Trophoblast cell (in vitro differentiated cells and primary cell): ENCODE data around the gene UGT1A5. TPM values are rescaled to one million over a fixed set of nuclear protein-coding genes. Genes with fewer than 3 reads are reported as not detected.

Source experiments
- DNase-seq, 2 donors: peaks; one replicate each; pipeline ENCODE4 v3.0.0-alpha.2; 2016
- H2AFZ ChIP-seq: 2 replicates; pipeline ENCODE4 v1.6.1; 2013; ENCODE audit warnings: low read length, moderate library complexity, mild to moderate bottlenecking; ENCODE audit not compliant: insufficient read depth, poor library complexity
- H2AK5ac ChIP-seq: 2 replicates; pipeline ENCODE4 v1.6.1; 2013; ENCODE audit warnings: mild to moderate bottlenecking, low read length
- H2BK120ac ChIP-seq: 2 replicates; pipeline ENCODE4 v1.6.1; 2013; ENCODE audit warnings: low read length, mild to moderate bottlenecking, moderate library complexity; ENCODE audit not compliant: insufficient read depth, poor library complexity
- H2BK12ac ChIP-seq: 2 replicates; pipeline ENCODE4 v1.6.1; 2013; ENCODE audit warnings: mild to moderate bottlenecking, low read length, moderate library complexity
- H2BK5ac ChIP-seq: 2 replicates; pipeline ENCODE4 v1.6.1; 2013; ENCODE audit warnings: low read length, low read depth, moderate library complexity, mild to moderate bottlenecking; ENCODE audit not compliant: poor library complexity
- H3K14ac ChIP-seq: 2 replicates; pipeline ENCODE4 v1.6.1; 2013; ENCODE audit warnings: mild to moderate bottlenecking, low read length
- H3K18ac ChIP-seq: 2 replicates; pipeline ENCODE4 v1.6.1; 2013; ENCODE audit warnings: mild to moderate bottlenecking, low read length
- H3K23ac ChIP-seq: 2 replicates; pipeline ENCODE4 v1.6.1; 2013; ENCODE audit warnings: low read length
- H3K27ac ChIP-seq: 2 replicates; pipeline ENCODE4 v1.5.1; 2013; ENCODE audit warnings: low read depth, mild to moderate bottlenecking, inconsistent platforms, low read length, moderate library complexity
- H3K27me3 ChIP-seq: 2 replicates; pipeline ENCODE4 v1.6.1; 2013; ENCODE audit warnings: inconsistent platforms, mild to moderate bottlenecking, low read length, moderate library complexity; ENCODE audit not compliant: insufficient read depth
- H3K36me3 ChIP-seq, 2 experiments: 1 replicate in 1 of 2; 2 replicates in 1 of 2; pipeline ENCODE4 v1.6.1; 2013; ENCODE audit warnings: low read length in 2 of 2, mild to moderate bottlenecking in 2 of 2, moderate library complexity in 1 of 2; ENCODE audit not compliant: insufficient read depth in 2 of 2, control insufficient read depth in 1 of 2
- H3K4ac ChIP-seq: 2 replicates; pipeline ENCODE4 v1.6.1; 2013; ENCODE audit warnings: low read depth, mild to moderate bottlenecking, low read length, moderate library complexity
- H3K4me1 ChIP-seq, 2 experiments: 1 replicate in 1 of 2; 2 replicates in 1 of 2; pipeline ENCODE4 v1.6.1; 2013; ENCODE audit warnings: low read length in 2 of 2, mild to moderate bottlenecking in 2 of 2, moderate library complexity in 1 of 2; ENCODE audit not compliant: insufficient read depth in 2 of 2, control insufficient read depth in 1 of 2
- H3K4me2 ChIP-seq: 2 replicates; pipeline ENCODE4 v1.6.1; 2013; ENCODE audit warnings: inconsistent platforms, mild to moderate bottlenecking, low read length, moderate library complexity
- H3K4me3 ChIP-seq: 2 replicates; pipeline ENCODE4 v1.5.1; 2013; ENCODE audit warnings: mild to moderate bottlenecking, low read depth, low read length, inconsistent platforms
- H3K79me1 ChIP-seq: one replicate; pipeline ENCODE4 v1.6.1; 2013; ENCODE audit warnings: low read length
- H3K79me2 ChIP-seq: 2 replicates; pipeline ENCODE4 v1.6.1; 2013; ENCODE audit warnings: low read length, mild to moderate bottlenecking; ENCODE audit not compliant: control insufficient read depth, insufficient read depth, poor library complexity
- H3K9ac ChIP-seq: 2 replicates; pipeline ENCODE4 v1.6.1; 2013; ENCODE audit warnings: mild to moderate bottlenecking, low read length
- H3K9me3 ChIP-seq: 2 replicates; pipeline ENCODE4 v1.6.1; 2013; ENCODE audit warnings: low read depth, mild to moderate bottlenecking, control low read depth, inconsistent platforms, low read length; ENCODE audit not compliant: insufficient read depth
- H4K12ac ChIP-seq: 2 replicates; pipeline ENCODE4 v1.6.1; 2013; ENCODE audit warnings: low read depth, mild to moderate bottlenecking, low read length, moderate library complexity
- H4K8ac ChIP-seq: 2 replicates; pipeline ENCODE4 v1.6.1; 2013; ENCODE audit warnings: low read depth, mild to moderate bottlenecking, low read length, moderate library complexity
- H4K91ac ChIP-seq: one replicate; pipeline ENCODE4 v1.6.1; 2013; ENCODE audit warnings: low read depth, mild to moderate bottlenecking, low read length, moderate library complexity
- WGBS: extraction: QIAGEN DNeasy Blood & Tissue Kit; methylation state at CpG from one replicate; pipeline ENCODE4 v1.1.7; 2013; ENCODE audit warnings: missing lambda C conversion rate; ENCODE audit not compliant: insufficient read length, insufficient coverage; ENCODE audit errors: extremely low coverage; 5-methylcytosine and 5-hydroxymethylcytosine counted together
- polyA plus RNA-seq: library from polyadenylated mRNA; stranded (reverse); fragments of 200-250 nt; gene quantifications from 2 replicates; pipeline ENCODE4 v1.2.3, GENCODE V29; 2013

Gene UGT1A5
- not detected in 2 replicates for polyA plus RNA-seq

DNA sequence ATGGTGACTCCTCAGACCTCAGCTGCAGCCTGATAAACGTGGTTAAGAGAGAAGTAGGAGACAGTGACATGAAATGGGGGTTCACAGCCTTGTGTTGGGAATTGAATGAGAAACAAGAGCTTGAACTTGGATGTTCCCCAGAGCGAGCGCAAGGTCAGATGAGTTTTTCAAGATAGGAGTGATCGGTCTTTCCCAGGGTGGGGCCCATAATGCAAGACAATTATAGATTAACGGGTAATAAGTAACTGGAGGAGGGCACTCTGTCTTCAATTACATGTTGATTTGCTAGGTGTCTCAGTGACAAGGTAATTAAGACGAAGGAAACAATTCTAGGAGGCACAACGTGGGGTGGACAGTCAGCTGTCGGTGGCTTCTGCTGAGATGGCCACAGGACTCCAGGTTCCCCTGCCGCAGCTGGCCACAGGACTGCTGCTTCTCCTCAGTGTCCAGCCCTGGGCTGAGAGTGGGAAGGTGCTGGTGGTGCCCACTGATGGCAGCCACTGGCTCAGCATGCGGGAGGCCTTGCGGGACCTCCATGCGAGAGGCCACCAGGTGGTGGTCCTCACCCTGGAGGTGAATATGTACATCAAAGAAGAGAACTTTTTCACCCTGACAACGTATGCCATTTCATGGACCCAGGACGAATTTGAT lies at the start of gene UGT1A5:
Gene UGT1A5 (plus strand): TSS at position 297 of the 651 bp plus-strand sequence. CDS start 85 bp downstream, at position 382.
- Histone ChIP-seq H3K9ac (no peak within 1 kb of the TSS), H4K12ac (no peak within 1 kb of the TSS), H3K4ac (no peak within 1 kb of the TSS), H3K79me2 (no peaks in the 10 kb centered on the region), H2BK12ac (no peak within 1 kb of the TSS), H3K23ac (no peak within 1 kb of the TSS), H4K8ac (no peak within 1 kb of the TSS), H3K4me1 (no peaks in the 10 kb centered on the region), H3K14ac (no peak within 1 kb of the TSS), H2AFZ (no peak within 1 kb of the TSS), H3K27ac (no peak within 1 kb of the TSS), H3K18ac (no peak within 1 kb of the TSS), H3K79me1 (no peaks in the 10 kb centered on the region), H2BK120ac (no peak within 1 kb of the TSS), H3K9me3 (peaks cover 2% of the 10 kb centered on the region), H3K27me3 (no peaks in the 10 kb centered on the region), H2BK5ac (no peak within 1 kb of the TSS), H2AK5ac (no peak within 1 kb of the TSS), H4K91ac (no peak within 1 kb of the TSS), H3K4me2 (no peak within 1 kb of the TSS), H3K4me3 (no peak within 1 kb of the TSS), H3K36me3 (no peaks in the 10 kb centered on the region)
- no peak for DNase-seq
- no CpG with 5 or more reads among the region's 14 CpGs for WGBS

DNA sequence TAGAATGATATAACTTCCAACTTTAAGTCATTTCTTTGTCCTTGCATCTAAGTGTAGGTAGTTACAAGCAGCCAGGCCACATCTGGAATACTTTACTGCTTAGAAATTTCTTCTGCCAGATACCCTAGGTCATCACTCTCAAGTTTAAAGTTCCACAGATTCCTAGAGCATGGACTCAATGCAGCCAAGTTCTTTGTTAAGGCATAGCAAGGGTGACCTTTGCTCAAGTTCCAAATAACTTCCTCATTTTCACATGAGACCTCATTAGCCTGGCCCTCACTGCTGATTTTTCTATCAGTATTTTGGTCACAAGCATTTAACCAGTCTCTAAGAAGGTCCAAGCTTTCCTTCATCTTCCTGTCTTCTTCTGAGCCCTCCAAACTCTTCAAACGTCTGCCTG lies 48.8 kb upstream of the UGT1A5 start:
- no peak overlapping the region for H2AFZ ChIP-seq
- no peaks in the 10 kb centered on the region for H3K4me1 ChIP-seq
- no peak overlapping the region for H3K4ac ChIP-seq
- H3K4me2 ChIP-seq = no peak overlapping the region
- H3K4me3 ChIP-seq = no peak overlapping the region
- H3K79me2 ChIP-seq = no peaks in the 10 kb centered on the region
- H4K12ac ChIP-seq = no peak overlapping the region
- no peak overlapping the region for H2BK12ac ChIP-seq
- no peak overlapping the region for H3K23ac ChIP-seq
- no peaks in the 10 kb centered on the region for H3K79me1 ChIP-seq
- H3K9ac ChIP-seq = no peak overlapping the region
- no peaks in the 10 kb centered on the region for H3K27me3 ChIP-seq
- no peak overlapping the region for H3K14ac ChIP-seq
- no peaks in the 10 kb centered on the region for H3K36me3 ChIP-seq
- H2AK5ac ChIP-seq = no peak overlapping the region
- no peak overlapping the region for H4K91ac ChIP-seq
- no peak overlapping the region for H3K27ac ChIP-seq
- WGBS = no CpG with 5 or more reads among the region's 1 CpG
- no peak overlapping the region for H2BK5ac ChIP-seq
- H4K8ac ChIP-seq = no peak overlapping the region
- no peak overlapping the region for H2BK120ac ChIP-seq
- no peak overlapping the region for H3K18ac ChIP-seq
- peak in 1 of 2 donors; percentile 23 for DNase-seq
- H3K9me3 ChIP-seq = no peaks in the 10 kb centered on the region

DNA sequence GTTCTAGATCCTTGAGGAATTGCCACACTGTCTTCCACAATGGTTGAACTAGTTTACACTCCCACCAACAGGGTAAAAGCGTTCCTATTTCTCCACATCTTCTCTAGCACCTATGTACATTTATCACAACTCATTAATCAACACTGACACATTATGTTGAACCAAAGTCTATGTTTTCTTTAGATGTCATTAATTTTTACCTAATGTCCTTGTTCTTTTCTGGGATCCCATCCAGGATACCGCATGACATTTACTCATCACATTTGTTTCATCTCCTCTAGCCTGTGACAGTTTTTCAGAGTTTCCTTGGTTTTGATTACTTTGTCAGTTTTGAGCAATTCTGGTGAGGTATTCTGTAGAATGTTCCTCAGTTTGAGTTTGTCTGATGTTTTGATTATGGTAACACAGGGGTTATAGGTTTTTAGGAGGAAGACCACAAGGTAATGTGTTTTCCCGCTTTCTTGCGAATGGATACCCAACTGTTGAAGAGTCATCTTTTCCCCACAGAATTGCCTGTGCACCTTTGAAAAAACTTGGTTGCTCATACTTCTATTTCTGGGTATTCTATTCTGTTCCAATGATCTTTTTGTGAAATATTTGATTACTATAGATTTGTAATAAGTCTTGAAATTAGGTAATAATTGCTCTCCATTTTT lies 44.0 kb upstream of the UGT1A5 start:
- Histone ChIP-seq H3K36me3 (no peaks in the 10 kb centered on the region), H2BK12ac (no peak overlapping the region), H3K4me3 (no peak overlapping the region), H3K27me3 (no peaks in the 10 kb centered on the region), H2BK5ac (no peak overlapping the region), H2AFZ (no peak overlapping the region), H4K12ac (no peak overlapping the region), H3K14ac (no peak overlapping the region), H4K91ac (no peak overlapping the region), H3K9me3 (no peaks in the 10 kb centered on the region), H4K8ac (no peak overlapping the region), H2BK120ac (no peak overlapping the region), H3K79me2 (no peaks in the 10 kb centered on the region), H3K9ac (no peak overlapping the region), H3K27ac (no peak overlapping the region), H3K79me1 (no peaks in the 10 kb centered on the region), H3K4me2 (no peak overlapping the region), H3K4me1 (no peaks in the 10 kb centered on the region), H3K18ac (no peak overlapping the region), H3K4ac (no peak overlapping the region), H2AK5ac (no peak overlapping the region), H3K23ac (no peak overlapping the region)
- WGBS = no CpG with 5 or more reads among the region's 4 CpGs
- DNase-seq = no peak

DNA sequence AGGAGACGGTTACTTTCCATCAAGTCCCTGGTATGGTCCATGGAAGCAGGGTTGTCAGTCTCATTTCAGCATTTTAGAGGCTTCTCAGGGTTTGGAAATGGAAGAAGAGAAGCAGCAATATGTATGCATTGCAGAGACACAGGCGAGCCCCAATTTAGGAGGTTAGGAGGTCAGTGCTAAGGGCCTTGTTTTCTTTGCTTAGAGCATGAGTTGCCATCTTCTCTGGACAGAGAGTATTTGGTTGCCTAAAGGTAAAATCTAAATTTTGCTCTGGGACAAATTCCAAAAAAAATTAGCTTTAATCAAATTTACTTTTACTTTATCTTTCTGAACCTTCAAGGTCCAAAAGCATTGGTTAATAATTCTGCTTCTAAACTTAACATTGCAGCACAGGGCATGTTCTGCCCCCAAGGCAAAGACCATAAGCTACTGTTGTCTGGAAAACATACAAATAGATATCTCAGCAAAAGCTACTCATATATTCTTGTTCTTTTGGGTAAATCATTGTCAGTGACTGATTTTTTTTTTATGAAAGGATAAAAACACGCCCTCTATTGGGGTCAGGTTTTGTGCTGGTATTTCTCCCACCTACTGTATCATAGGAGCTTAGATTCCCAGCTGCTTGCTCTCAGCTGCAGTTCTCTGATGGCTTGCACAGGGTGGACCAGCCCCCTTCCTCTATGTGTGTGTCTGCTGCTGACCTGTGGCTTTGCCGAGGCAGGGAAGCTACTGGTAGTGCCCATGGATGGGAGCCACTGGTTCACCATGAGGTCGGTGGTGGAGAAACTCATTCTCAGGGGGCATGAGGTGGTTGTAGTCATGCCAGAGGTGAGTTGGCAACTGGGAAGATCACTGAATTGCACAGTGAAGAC lies 41.2 kb upstream of the UGT1A5 start, which contains the start of gene UGT1A9:
Gene UGT1A9 (plus strand): TSS at position 609 of the 872 bp plus-strand sequence. CDS start 37 bp downstream, at position 646.
- Histone ChIP-seq H4K12ac (no peak within 1 kb of the TSS), H3K27ac (no peak within 1 kb of the TSS), H3K27me3 (no peaks in the 10 kb centered on the region), H2BK5ac (no peak within 1 kb of the TSS), H2BK120ac (no peak within 1 kb of the TSS), H2AK5ac (no peak within 1 kb of the TSS), H4K8ac (no peak within 1 kb of the TSS), H2BK12ac (no peak within 1 kb of the TSS), H3K9me3 (no peaks in the 10 kb centered on the region), H3K23ac (no peak within 1 kb of the TSS), H2AFZ (no peak within 1 kb of the TSS), H3K36me3 (no peaks in the 10 kb centered on the region), H4K91ac (no peak within 1 kb of the TSS), H3K79me1 (no peaks in the 10 kb centered on the region), H3K4ac (no peak within 1 kb of the TSS), H3K4me2 (no peak within 1 kb of the TSS), H3K4me1 (no peaks in the 10 kb centered on the region), H3K14ac (no peak within 1 kb of the TSS), H3K18ac (no peak within 1 kb of the TSS), H3K79me2 (no peaks in the 10 kb centered on the region), H3K4me3 (no peak within 1 kb of the TSS), H3K9ac (no peak within 1 kb of the TSS)
- no CpG with 5 or more reads among the region's 5 CpGs for WGBS
- no peak for DNase-seq
